Vagina (tissue), 2 donors: Measurements from ENCODE around the gene SUMO2. TPM values are rescaled to one million over a fixed set of nuclear protein-coding genes. Genes with fewer than 3 reads are reported as not detected.

Experiments used
- DNase-seq, 2 donors: peaks; one replicate each; pipeline ENCODE4 v3.0.0-alpha.2; 2017; ENCODE audit errors: extremely low spot score in 2 of 2
- H3K27ac ChIP-seq: fragments of 200-600 bp; sonication (generic); one replicate; pipeline ENCODE4 v1.5.1; 2019
- H3K27me3 ChIP-seq: fragments of 200-600 bp; sonication (generic); one replicate; pipeline ENCODE4 v1.5.1; 2019
- H3K36me3 ChIP-seq, 2 donors: fragments of 200-600 bp; sonication (generic); one replicate each; pipeline ENCODE4 v1.5.1; 2017 to 2019
- H3K4me1 ChIP-seq: fragments of 200-600 bp; sonication (generic); one replicate; pipeline ENCODE4 v1.5.1; 2019
- H3K4me3 ChIP-seq, 2 donors: fragments of 200-600 bp; sonication (generic); 1 replicate in 1 of 2; 2 replicates in 1 of 2; pipeline ENCODE4 v1.5.1; 2016 to 2019
- H3K9me3 ChIP-seq: fragments of 200-600 bp; sonication (generic); one replicate; pipeline ENCODE4 v1.5.1; 2019
- POLR2A ChIP-seq, 2 donors: fragments of 450-650 bp; IDR thresholded peaks; one replicate each; pipeline ENCODE4 v1.6.1; 2017; ENCODE audit warnings: antibody characterized with exemption in 2 of 2, mild to moderate bottlenecking in 2 of 2, moderate library complexity in 2 of 2
- POLR2AphosphoS5 ChIP-seq, 2 donors: sonication (generic); formaldehyde crosslinking; IDR thresholded peaks; one replicate each; pipeline ENCODE4 v1.9.0; 2017; ENCODE audit warnings: antibody characterized with exemption in 2 of 2, mild to moderate bottlenecking in 2 of 2, low read depth in 1 of 2; ENCODE audit not compliant: insufficient read depth in 1 of 2
- intact Hi-C: fragments of 100-400 bp; cut with DNase I; formaldehyde crosslinking; loops from one replicate; pipeline ENCODE4 v1.15.1; 2023
- total RNA-seq: library from RNA; depleted of rRNA; stranded (reverse); fragments of >200 nt; gene quantifications from one replicate; pipeline ENCODE4 v1.2.3, GENCODE V29; 2016
- TF ChIP-seq, protein P1 (sequence below), 3 experiments: fragments of 450-650 bp in 2 of 3; fragments of 200-600 bp in 1 of 3; sonication (generic) in 1 of 3; IDR thresholded peaks; one replicate each; pipeline ENCODE4 v1.5.1; 2017 to 2019; ENCODE audit warnings: antibody characterized with exemption in 3 of 3, mild to moderate bottlenecking in 2 of 3, moderate library complexity in 2 of 3

SUMO2 gene
- total RNA-seq, 1 donor from 2014 or later: 63.6 TPM

DNA sequence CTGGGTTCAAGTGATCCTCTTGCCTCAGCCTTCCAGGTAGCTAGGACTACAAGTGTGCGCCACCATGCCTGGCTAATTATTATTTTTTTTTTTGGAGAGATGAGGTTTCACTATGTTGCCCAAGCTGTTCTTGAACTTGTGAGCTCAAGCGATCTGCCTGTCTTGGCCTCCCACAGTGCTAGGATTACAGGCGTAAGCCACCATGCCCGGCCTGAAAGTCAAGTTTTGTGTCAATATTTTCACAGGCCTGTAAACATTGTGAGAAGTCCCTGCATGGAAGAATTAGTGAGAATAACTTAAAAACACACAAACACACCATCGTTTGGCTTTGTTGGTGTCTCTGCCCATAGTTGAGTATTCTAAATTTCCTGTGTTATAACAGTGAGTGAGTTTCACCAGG is 45.0 kb upstream of the SUMO2 start:
- H3K4me1 ChIP-seq: no peaks in the 10 kb centered on the region
- TF ChIP-seq POLR2AphosphoS5 (IDR thresholded peaks at IDR 0.05; ENCODE audit: insufficient read depth in 1 of 2, low read depth in 1 of 2) (no peak), POLR2A (IDR thresholded peaks at IDR 0.05) (no peak)
- TF ChIP-seq, protein P1, sequence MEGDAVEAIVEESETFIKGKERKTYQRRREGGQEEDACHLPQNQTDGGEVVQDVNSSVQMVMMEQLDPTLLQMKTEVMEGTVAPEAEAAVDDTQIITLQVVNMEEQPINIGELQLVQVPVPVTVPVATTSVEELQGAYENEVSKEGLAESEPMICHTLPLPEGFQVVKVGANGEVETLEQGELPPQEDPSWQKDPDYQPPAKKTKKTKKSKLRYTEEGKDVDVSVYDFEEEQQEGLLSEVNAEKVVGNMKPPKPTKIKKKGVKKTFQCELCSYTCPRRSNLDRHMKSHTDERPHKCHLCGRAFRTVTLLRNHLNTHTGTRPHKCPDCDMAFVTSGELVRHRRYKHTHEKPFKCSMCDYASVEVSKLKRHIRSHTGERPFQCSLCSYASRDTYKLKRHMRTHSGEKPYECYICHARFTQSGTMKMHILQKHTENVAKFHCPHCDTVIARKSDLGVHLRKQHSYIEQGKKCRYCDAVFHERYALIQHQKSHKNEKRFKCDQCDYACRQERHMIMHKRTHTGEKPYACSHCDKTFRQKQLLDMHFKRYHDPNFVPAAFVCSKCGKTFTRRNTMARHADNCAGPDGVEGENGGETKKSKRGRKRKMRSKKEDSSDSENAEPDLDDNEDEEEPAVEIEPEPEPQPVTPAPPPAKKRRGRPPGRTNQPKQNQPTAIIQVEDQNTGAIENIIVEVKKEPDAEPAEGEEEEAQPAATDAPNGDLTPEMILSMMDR (IDR thresholded peaks at IDR 0.05): no peak
- H3K27me3 ChIP-seq: no peaks in the 10 kb centered on the region
- H3K27ac ChIP-seq: no peak overlapping the region
- intact Hi-C loops: no loop called here
- H3K36me3 ChIP-seq: peaks cover 0 to 64% of the 10 kb centered on the region in 2 donors
- H3K9me3 ChIP-seq: no peaks in the 10 kb centered on the region
- no peak overlapping the region for H3K4me3 ChIP-seq
- DNase-seq: no peak

DNA sequence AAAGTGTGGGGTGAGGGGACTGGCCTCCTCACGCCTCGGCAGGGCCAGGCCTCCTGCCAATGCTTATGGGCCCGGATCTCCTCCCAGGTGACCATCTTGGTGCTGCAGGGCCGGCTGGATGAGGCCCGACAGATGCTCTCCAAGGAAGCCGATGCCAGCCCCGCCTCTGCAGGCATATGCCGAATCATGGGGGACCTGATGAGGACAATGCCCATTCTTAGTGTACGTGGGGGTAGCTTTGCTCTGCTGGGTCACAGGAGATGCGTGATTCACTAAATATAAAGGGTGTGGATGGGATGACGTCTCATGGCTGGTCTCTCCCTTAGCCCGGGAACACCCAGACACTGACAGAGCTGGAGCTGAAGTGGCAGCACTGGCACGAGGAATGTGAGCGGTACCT is 42.3 kb upstream of the SUMO2 start:
- no peak for DNase-seq
- H3K27me3 ChIP-seq: no peaks in the 10 kb centered on the region
- no peak overlapping the region for H3K27ac ChIP-seq
- no peaks in the 10 kb centered on the region for H3K4me1 ChIP-seq
- peaks cover 0 to 58% of the 10 kb centered on the region in 2 donors for H3K36me3 ChIP-seq
- no peaks in the 10 kb centered on the region for H3K9me3 ChIP-seq
- intact Hi-C loops: no loop called here
- no peak overlapping the region for H3K4me3 ChIP-seq
- no peak for TF ChIP-seq POLR2A (IDR thresholded peaks at IDR 0.05)
- TF ChIP-seq, protein P1 (IDR thresholded peaks at IDR 0.05): no peak
- no peak for TF ChIP-seq POLR2AphosphoS5 (IDR thresholded peaks at IDR 0.05; ENCODE audit: insufficient read depth in 1 of 2, low read depth in 1 of 2)

DNA sequence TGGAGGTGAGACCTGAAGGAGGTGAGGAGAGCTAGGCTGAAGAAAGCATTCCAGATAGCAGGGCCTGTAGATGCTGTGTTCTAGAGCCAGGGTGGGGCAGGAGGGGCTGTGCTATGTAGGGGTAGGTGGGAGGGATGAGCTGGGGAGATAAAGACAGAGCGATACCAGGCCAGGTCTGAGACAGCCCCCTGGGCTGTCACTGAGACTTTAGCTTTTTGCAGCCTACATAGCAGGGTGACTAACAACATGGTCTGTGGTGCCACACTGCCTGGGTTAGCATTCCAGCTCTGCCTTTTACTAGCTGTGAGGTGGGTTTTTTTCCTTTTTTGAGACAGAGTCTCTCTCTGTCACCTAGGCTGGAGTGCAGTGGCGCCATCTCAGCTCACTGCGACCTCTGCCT is 37.1 kb upstream of the SUMO2 start:
- intact Hi-C loops: no loop called here
- Histone ChIP-seq H3K9me3 (no peaks in the 10 kb centered on the region), H3K27me3 (no peaks in the 10 kb centered on the region), H3K4me3 (no peak overlapping the region), H3K4me1 (no peaks in the 10 kb centered on the region), H3K36me3 (peaks cover 0 to 68% of the 10 kb centered on the region in 2 donors), H3K27ac (no peak overlapping the region)
- DNase-seq: no peak
- TF ChIP-seq POLR2AphosphoS5 (IDR thresholded peaks at IDR 0.05; ENCODE audit: insufficient read depth in 1 of 2, low read depth in 1 of 2) (no peak), POLR2A (IDR thresholded peaks at IDR 0.05) (no peak)
- TF ChIP-seq, protein P1 (IDR thresholded peaks at IDR 0.05): no peak

DNA sequence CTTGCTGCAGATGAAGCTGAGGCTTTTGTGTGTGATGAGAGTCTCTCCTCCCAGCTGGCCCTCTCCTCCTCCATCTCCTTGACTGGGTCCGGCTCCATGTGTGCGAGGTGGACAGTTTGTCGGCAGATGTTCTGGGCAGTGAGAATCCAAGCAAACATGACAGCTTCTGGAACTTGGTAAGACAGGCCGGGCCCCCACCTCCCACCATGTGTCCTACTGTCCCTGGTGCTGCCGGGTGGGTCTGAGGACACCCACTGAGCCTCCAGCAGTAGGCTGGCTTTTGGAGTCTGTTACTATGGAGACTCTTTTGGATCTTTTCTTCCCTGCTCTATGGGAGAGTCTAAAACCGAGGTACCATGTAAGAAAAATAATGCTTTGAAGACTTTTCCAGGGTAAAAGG is 35.4 kb upstream of the SUMO2 start:
- intact Hi-C loops: no loop called here

DNA sequence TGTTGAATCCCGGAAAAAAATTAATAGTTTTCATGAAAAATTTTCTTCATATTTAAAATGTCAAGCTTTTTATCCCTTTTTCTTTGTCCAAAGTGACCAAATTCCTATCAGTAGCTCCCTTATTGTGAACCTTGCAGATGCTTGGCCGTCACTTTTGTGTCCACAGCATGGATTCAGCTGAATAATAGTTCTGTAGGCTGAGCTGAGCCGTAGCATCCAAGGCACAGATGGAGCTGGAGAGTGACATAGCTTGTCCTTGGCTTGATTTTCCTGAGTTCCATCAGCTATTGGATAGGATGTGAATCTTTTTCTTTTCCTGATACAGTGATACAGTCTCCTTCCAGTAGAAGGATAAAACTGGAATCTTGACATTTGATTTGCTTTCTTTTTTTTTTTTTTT is 26.3 kb upstream of the SUMO2 start:
- intact Hi-C loops: loop anchor here (5.0 kb wide), 1 partner anchor 247 kb away; no protein-coding TSS in a partner anchor
- H3K4me1 ChIP-seq: peaks cover 30% of the 10 kb centered on the region

More for the DNA sequence above, 35.4 kb upstream of the SUMO2 start:
- Histone ChIP-seq H3K4me3 (no peak overlapping the region), H3K36me3 (peaks cover 0 to 82% of the 10 kb centered on the region in 2 donors), H3K4me1 (no peaks in the 10 kb centered on the region), H3K9me3 (no peaks in the 10 kb centered on the region), H3K27me3 (no peaks in the 10 kb centered on the region), H3K27ac (no peak overlapping the region)
- DNase-seq: no peak
- TF ChIP-seq, protein P1 (IDR thresholded peaks at IDR 0.05): no peak
- TF ChIP-seq POLR2AphosphoS5 (IDR thresholded peaks at IDR 0.05; ENCODE audit: insufficient read depth in 1 of 2, low read depth in 1 of 2) (no peak), POLR2A (IDR thresholded peaks at IDR 0.05) (no peak)

More for the DNA sequence above, 26.3 kb upstream of the SUMO2 start:
- TF ChIP-seq, protein P1 (IDR thresholded peaks at IDR 0.05): no peak
- TF ChIP-seq POLR2AphosphoS5 (IDR thresholded peaks at IDR 0.05; ENCODE audit: insufficient read depth in 1 of 2, low read depth in 1 of 2) (no peak), POLR2A (IDR thresholded peaks at IDR 0.05) (no peak)
- no peak overlapping the region for H3K27ac ChIP-seq
- H3K9me3 ChIP-seq: no peaks in the 10 kb centered on the region
- no peaks in the 10 kb centered on the region for H3K27me3 ChIP-seq
- peaks cover 0 to 27% of the 10 kb centered on the region in 2 donors for H3K36me3 ChIP-seq
- no peak overlapping the region for H3K4me3 ChIP-seq
- no peak for DNase-seq
